Fibroblast of skin of left quadriceps (primary cell): ENCODE data around the gene EYA2.
A peak's percentile ranks its signal among the peaks of the same experiment; 100 is the strongest.
"Not testable (repeated sequence)": the region's sequence is repeated elsewhere in the genome, so short reads cannot be mapped to it uniquely, and the experiment has no call there.

Source experiments
- DNase-seq, 2 experiments: peaks; one replicate each; pipeline ENCODE4 v3.0.0-alpha.2; 2013; ENCODE audit warnings: low read depth in 2 of 2

Gene EYA2

GRCh38 chr20:46955601-46956556 is 61.2 kb downstream of the EYA2 start:
- no peak for DNase-seq

- peak; percentile 88 for DNase-seq
These were observed 64.5 kb downstream of the EYA2 start for GRCh38 chr20:46959081-46959692.

GRCh38 chr20:46959821-46960220 is 65.2 kb downstream of the EYA2 start:
- DNase-seq = no peak

GRCh38 chr20:46960536-46960935 is 65.9 kb downstream of the EYA2 start:
- DNase-seq = no peak

- DNase-seq = not testable (repeated sequence)
These were observed 67.3 kb downstream of the EYA2 start for GRCh38 chr20:46961968-46962367.

- DNase-seq = no peak
These were observed 68.0 kb downstream of the EYA2 start for GRCh38 chr20:46962452-46963195.

- DNase-seq = no peak
These were observed 68.5 kb downstream of the EYA2 start for GRCh38 chr20:46963196-46963529.

GRCh38 chr20:46963758-46964617 is 69.3 kb downstream of the EYA2 start:
- DNase-seq = no peak

GRCh38 chr20:46964618-46965455 is 70.2 kb downstream of the EYA2 start:
- no peak for DNase-seq

- no peak for DNase-seq
These were observed 70.8 kb downstream of the EYA2 start for GRCh38 chr20:46965477-46965876.

- no peak for DNase-seq
These were observed 73.0 kb downstream of the EYA2 start for GRCh38 chr20:46967646-46968045.

GRCh38 chr20:46970937-46971630 is 76.4 kb downstream of the EYA2 start:
- DNase-seq = peak; percentile 77 to 78

GRCh38 chr20:46973766-46974165 is 79.1 kb downstream of the EYA2 start:
- no peak for DNase-seq

GRCh38 chr20:46974669-46975434 is 80.2 kb downstream of the EYA2 start:
- no peak for DNase-seq

- no peak for DNase-seq
These were observed 81.3 kb downstream of the EYA2 start for GRCh38 chr20:46975976-46976375.

- no peak for DNase-seq
These were observed 82.6 kb downstream of the EYA2 start for GRCh38 chr20:46977204-46977603.

GRCh38 chr20:46977909-46978588 is 83.4 kb downstream of the EYA2 start:
- no peak for DNase-seq

- DNase-seq = no peak
These were observed 84.4 kb downstream of the EYA2 start for GRCh38 chr20:46978951-46979491.
